Measurements from ENCODE around the gene LNPEP.

The LNPEP gene

DNA sequence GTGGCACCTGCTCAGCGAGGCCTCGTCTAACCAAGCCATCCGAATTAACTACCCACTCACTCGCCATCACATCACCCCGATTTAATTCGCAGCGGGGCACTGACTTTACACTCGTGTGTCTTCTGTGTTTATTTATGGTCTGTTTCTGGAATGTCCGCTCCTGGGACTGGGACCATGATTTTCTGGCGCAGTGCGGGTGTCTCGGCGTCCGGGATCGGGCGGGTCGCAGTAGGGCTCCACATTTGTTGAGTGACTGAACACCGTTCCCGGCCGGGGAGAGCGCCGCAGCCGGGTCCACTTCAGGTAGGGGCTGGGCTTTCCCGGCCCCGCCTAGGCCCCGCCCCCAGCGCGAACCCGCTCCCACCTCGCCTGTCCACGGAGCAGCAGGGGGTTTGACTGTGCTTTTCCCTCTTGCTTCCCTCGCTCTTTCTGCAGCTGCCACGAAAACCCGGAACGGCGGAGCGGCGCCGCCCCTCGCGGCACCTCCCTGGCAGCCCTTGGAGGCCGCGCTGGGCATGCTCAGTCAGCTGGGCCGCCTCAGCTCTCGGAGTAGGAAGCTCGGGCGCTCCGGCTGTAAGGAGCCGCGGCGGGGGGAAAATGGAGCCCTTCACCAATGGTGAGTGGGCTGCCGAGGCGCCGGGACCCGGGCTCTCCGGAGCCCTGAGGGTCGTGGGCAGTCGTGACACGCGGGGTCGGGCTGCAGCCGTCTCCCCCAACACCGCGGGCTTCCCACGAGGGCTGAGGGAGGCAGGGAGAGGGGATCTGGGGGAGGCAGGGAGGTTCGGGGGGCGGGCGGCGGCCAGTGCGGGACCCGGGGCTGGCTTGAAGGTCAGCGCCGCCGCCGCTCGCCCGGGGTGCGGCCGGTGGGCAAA, at the start of gene LNPEP:
Gene LNPEP, plus strand, starts transcription at position 522 of the 872 bp plus-strand sequence. Its CDS starts 76 bp downstream, at position 598.
- DNase-seq (ENCODE audit: extremely low read depth, low read depth), result peak; percentile 93
- TF ChIP-seq, protein P1, sequence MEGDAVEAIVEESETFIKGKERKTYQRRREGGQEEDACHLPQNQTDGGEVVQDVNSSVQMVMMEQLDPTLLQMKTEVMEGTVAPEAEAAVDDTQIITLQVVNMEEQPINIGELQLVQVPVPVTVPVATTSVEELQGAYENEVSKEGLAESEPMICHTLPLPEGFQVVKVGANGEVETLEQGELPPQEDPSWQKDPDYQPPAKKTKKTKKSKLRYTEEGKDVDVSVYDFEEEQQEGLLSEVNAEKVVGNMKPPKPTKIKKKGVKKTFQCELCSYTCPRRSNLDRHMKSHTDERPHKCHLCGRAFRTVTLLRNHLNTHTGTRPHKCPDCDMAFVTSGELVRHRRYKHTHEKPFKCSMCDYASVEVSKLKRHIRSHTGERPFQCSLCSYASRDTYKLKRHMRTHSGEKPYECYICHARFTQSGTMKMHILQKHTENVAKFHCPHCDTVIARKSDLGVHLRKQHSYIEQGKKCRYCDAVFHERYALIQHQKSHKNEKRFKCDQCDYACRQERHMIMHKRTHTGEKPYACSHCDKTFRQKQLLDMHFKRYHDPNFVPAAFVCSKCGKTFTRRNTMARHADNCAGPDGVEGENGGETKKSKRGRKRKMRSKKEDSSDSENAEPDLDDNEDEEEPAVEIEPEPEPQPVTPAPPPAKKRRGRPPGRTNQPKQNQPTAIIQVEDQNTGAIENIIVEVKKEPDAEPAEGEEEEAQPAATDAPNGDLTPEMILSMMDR (IDR thresholded peaks at IDR 0.05; ENCODE audit: low read depth, low read length), result no peak

DNA sequence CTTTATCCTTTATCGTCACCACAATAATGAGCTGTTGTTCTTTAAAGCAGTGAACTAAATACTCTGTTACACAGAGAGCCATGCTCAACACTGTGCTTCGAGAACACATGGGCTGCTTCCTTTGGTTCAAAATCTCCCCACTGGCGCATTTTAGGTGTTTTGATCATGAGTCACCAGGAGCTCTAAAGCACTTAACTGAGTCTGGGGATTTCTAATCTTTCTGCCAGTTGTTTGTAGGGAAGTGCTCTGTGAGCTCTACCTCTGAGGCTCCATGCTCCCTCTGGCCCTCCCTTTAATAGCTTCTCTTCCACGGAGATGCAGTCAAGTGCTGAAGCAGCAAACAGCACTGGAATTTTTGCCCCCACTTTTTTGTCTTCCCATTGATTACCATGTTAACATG, 42.5 kb upstream of the LNPEP start:
- no peak for DNase-seq (ENCODE audit: extremely low read depth, low read depth)
- TF ChIP-seq, protein P1 (IDR thresholded peaks at IDR 0.05; ENCODE audit: low read depth, low read length), result no peak

DNA sequence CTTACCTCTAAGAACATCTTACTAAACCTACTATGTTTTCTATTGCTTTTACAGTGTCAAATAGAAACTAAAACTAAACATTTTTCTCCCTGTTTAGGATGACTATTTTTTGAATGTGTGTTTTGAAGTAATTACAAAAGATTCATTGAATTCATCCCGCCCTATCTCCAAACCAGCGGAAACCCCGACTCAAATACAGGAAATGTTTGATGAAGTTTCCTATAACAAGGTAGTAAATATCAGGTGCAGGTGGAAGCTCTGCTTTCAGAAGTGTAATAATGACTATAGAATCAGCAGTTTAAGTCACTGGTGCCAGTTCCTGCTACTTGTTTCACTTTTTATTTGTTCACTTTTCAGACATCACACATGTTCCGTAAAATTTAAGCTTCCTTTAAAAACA, 39.6 kb upstream of the LNPEP start:
- no peak for DNase-seq (ENCODE audit: extremely low read depth, low read depth)
- TF ChIP-seq, protein P1 (IDR thresholded peaks at IDR 0.05; ENCODE audit: low read depth, low read length), result no peak

DNA sequence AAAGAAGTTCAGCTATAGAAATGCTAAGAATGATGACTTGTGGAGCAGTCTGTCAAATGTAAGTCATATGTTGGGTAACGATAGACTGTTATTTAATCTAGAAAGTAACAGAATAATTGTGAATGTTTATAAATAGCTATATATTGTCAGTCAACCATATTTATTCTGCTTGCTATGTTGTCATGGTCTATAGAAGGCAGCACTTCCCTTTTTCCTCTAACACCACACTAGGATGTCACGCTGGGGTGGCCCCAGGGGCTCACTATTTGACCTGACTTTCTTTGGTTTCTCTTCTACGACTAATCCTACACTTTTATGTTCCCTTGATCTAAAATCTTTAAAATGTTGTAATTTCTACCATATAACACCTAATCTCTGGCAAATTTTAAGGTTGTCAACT, 39.1 kb upstream of the LNPEP start:
- DNase-seq (ENCODE audit: extremely low read depth, low read depth), result no peak
- TF ChIP-seq, protein P1 (IDR thresholded peaks at IDR 0.05; ENCODE audit: low read depth, low read length), result no peak

DNA sequence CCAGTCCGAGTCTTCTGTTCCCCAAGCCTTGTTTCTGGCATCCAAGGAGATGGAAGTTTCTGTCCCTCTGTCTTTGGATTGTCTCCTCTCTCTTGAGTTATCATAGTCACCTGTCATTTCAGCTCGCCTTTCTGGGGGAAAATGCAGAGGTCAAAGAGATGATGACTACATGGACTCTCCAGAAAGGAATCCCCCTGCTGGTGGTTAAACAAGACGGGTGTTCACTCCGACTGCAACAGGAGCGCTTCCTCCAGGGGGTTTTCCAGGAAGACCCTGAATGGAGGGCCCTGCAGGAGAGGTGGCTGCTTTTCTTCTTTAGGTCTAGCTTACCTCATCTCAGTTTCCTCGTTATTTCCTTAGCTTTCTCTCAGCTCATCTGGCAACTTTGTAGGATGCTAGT, 34.5 kb upstream of the LNPEP start:
- no peak for DNase-seq (ENCODE audit: extremely low read depth, low read depth)

DNA sequence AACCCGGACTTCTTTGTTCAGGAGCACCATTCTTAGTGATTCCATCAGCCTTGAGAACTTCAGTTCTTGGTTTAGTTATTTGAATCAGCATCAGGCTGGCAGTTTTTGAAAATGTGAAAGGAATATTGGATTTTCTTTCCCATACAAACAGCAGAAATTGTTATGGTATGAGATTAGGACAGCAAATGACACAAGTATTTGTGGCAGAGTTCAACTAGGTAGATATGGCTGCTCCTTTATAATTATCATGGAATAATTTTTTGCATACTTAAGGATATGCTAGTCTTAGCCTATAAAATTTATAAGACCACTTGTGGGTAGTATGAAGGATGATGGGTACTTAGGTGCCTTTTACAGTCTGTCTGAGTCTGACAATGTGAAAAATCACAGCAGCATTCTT, 34.0 kb upstream of the LNPEP start:
- TF ChIP-seq, protein P1 (IDR thresholded peaks at IDR 0.05; ENCODE audit: low read depth, low read length), result no peak
- no peak for DNase-seq (ENCODE audit: extremely low read depth, low read depth)

More for the DNA sequence above, 34.5 kb upstream of the LNPEP start:
- TF ChIP-seq, protein P1 (IDR thresholded peaks at IDR 0.05; ENCODE audit: low read depth, low read length), result peak; percentile 4

DNA sequence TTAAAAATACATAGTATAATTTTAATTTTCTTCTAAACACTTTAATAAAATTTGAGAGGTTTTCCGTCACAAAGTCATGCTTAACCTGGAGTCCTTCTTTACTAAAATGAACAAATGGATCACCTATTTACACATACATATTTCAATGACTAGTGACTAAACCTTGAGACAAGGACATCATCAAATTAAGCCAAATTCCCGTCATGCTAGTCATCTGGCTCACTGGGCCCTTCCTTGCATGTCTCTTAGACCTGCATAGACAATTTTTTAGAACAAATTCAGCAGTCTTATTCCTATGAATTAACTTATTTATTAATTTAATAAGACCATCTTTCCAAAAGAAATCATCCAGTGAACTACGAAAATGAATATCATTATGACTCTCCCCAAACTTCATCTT, 33.0 kb upstream of the LNPEP start:
- TF ChIP-seq, protein P1 (IDR thresholded peaks at IDR 0.05; ENCODE audit: low read depth, low read length), result no peak
- no peak for DNase-seq (ENCODE audit: extremely low read depth, low read depth)
